SJCRH30 (cell line): Measurements from ENCODE around the gene SGPP1. TPM values are rescaled to one million over a fixed set of nuclear protein-coding genes. Genes with fewer than 3 reads are reported as not detected.
A peak's percentile ranks its signal among the peaks of the same experiment; 100 is the strongest.
"Not testable (repeated sequence)": the region's sequence is repeated elsewhere in the genome, so short reads cannot be mapped to it uniquely, and the experiment has no call there.

ENCODE experiments used
- DNase-seq, 2 experiments: peaks; one replicate each; pipeline ENCODE4 v3.0.0-alpha.2; 2015 to 2020
- H3K27ac ChIP-seq: fragments of 250-450 bp; sonication (Bioruptor Pico); 2 replicates; pipeline ENCODE4 v1.5.1; 2020; ENCODE audit warnings: mild to moderate bottlenecking, moderate library complexity
- H3K27me3 ChIP-seq: fragments of 250-450 bp; sonication (Bioruptor Pico); 2 replicates; pipeline ENCODE4 v1.5.1; 2020; ENCODE audit warnings: mild to moderate bottlenecking, moderate library complexity
- H3K36me3 ChIP-seq: fragments of 250-450 bp; sonication (Bioruptor Pico); 2 replicates; pipeline ENCODE4 v1.5.1; 2020; ENCODE audit warnings: mild to moderate bottlenecking, moderate library complexity
- H3K4me1 ChIP-seq: fragments of 250-450 bp; sonication (Bioruptor Pico); 2 replicates; pipeline ENCODE4 v1.5.1; 2020; ENCODE audit warnings: mild to moderate bottlenecking, moderate library complexity
- H3K4me3 ChIP-seq: fragments of 250-450 bp; sonication (Bioruptor Pico); 2 replicates; pipeline ENCODE4 v1.5.1; 2020; ENCODE audit warnings: mild to moderate bottlenecking, moderate library complexity
- H3K9me3 ChIP-seq: fragments of 250-450 bp; sonication (Bioruptor Pico); replicated peaks from 2 replicates; pipeline ENCODE4 v1.5.1; 2020; ENCODE audit warnings: mild to moderate bottlenecking, moderate library complexity
- total RNA-seq: library from RNA; depleted of rRNA; stranded (reverse); fragments of >200 nt; shearing (Covaris generic); gene quantifications from 2 replicates; pipeline ENCODE4 v1.2.3, GENCODE V29; 2014

SGPP1 gene
- total RNA-seq, 1 experiment from 2014 or later = 22.5 TPM

- no peak for DNase-seq
- no peaks in the 10 kb centered on the region for H3K9me3 ChIP-seq
- H3K36me3 ChIP-seq = no peaks in the 10 kb centered on the region
- peaks cover 23% of the 10 kb centered on the region for H3K4me1 ChIP-seq
- H3K27ac ChIP-seq = no peak overlapping the region
- no peaks in the 10 kb centered on the region for H3K27me3 ChIP-seq
- no peak overlapping the region for H3K4me3 ChIP-seq
These were observed 54.6 kb downstream of the SGPP1 start for GRCh38 chr14:63673255-63673654.

- H3K27ac ChIP-seq = no peak overlapping the region
- peaks cover 18% of the 10 kb centered on the region for H3K4me1 ChIP-seq
- no peaks in the 10 kb centered on the region for H3K9me3 ChIP-seq
- no peaks in the 10 kb centered on the region for H3K27me3 ChIP-seq
- no peak overlapping the region for H3K4me3 ChIP-seq
- no peaks in the 10 kb centered on the region for H3K36me3 ChIP-seq
- peak; percentile 25 to 62 for DNase-seq
These were observed 55.3 kb downstream of the SGPP1 start for GRCh38 chr14:63672417-63673180.

GRCh38 chr14:63671987-63672386 is 55.9 kb downstream of the SGPP1 start:
- Histone ChIP-seq H3K9me3 (no peaks in the 10 kb centered on the region), H3K27ac (no peak overlapping the region), H3K27me3 (no peaks in the 10 kb centered on the region), H3K4me1 (peaks cover 14% of the 10 kb centered on the region), H3K36me3 (no peaks in the 10 kb centered on the region), H3K4me3 (no peak overlapping the region)
- no peak for DNase-seq

GRCh38 chr14:63670692-63671091 is 57.2 kb downstream of the SGPP1 start:
- no peak for DNase-seq
- H3K4me3 ChIP-seq = no peak overlapping the region
- H3K36me3 ChIP-seq = no peaks in the 10 kb centered on the region
- no peak overlapping the region for H3K27ac ChIP-seq
- no peaks in the 10 kb centered on the region for H3K27me3 ChIP-seq
- no peaks in the 10 kb centered on the region for H3K9me3 ChIP-seq
- H3K4me1 ChIP-seq = peaks cover 14% of the 10 kb centered on the region

GRCh38 chr14:63666335-63666734 is 61.5 kb downstream of the SGPP1 start:
- Histone ChIP-seq H3K36me3 (no peaks in the 10 kb centered on the region), H3K4me3 (no peak overlapping the region), H3K27ac (no peak overlapping the region), H3K27me3 (no peaks in the 10 kb centered on the region), H3K9me3 (no peaks in the 10 kb centered on the region), H3K4me1 (no peaks in the 10 kb centered on the region)
- DNase-seq = no peak

GRCh38 chr14:63663428-63664341 is 64.2 kb downstream of the SGPP1 start:
- H3K4me1 ChIP-seq = no peaks in the 10 kb centered on the region
- DNase-seq = no peak
- no peaks in the 10 kb centered on the region for H3K9me3 ChIP-seq
- no peaks in the 10 kb centered on the region for H3K27me3 ChIP-seq
- no peaks in the 10 kb centered on the region for H3K36me3 ChIP-seq
- no peak overlapping the region for H3K27ac ChIP-seq
- no peak overlapping the region for H3K4me3 ChIP-seq

- H3K4me1 ChIP-seq = no peaks in the 10 kb centered on the region
- no peaks in the 10 kb centered on the region for H3K9me3 ChIP-seq
- H3K36me3 ChIP-seq = no peaks in the 10 kb centered on the region
- no peaks in the 10 kb centered on the region for H3K27me3 ChIP-seq
- H3K27ac ChIP-seq = no peak overlapping the region
- DNase-seq = no peak
- no peak overlapping the region for H3K4me3 ChIP-seq
These were observed 65.1 kb downstream of the SGPP1 start for GRCh38 chr14:63662776-63663175.

- H3K4me1 ChIP-seq, H3K27ac ChIP-seq, H3K36me3 ChIP-seq, DNase-seq, H3K27me3 ChIP-seq, H3K4me3 ChIP-seq, H3K9me3 ChIP-seq: not testable (repeated sequence)
These were observed 66.0 kb downstream of the SGPP1 start for GRCh38 chr14:63661881-63662280.

GRCh38 chr14:63659726-63660125 is 68.1 kb downstream of the SGPP1 start:
- Histone ChIP-seq H3K27me3 (no peaks in the 10 kb centered on the region), H3K27ac (peak overlapping the region; percentile 42), H3K4me1 (no peaks in the 10 kb centered on the region), H3K36me3 (no peaks in the 10 kb centered on the region), H3K4me3 (no peak overlapping the region), H3K9me3 (no peaks in the 10 kb centered on the region)
- DNase-seq = peak; percentile 51 to 74

GRCh38 chr14:63656194-63656593 is 71.7 kb downstream of the SGPP1 start:
- Histone ChIP-seq H3K36me3 (no peaks in the 10 kb centered on the region), H3K27me3 (no peaks in the 10 kb centered on the region), H3K27ac (no peak overlapping the region), H3K4me3 (no peak overlapping the region), H3K9me3 (no peaks in the 10 kb centered on the region), H3K4me1 (no peaks in the 10 kb centered on the region)
- DNase-seq = no peak

GRCh38 chr14:63654936-63655335 is 72.9 kb downstream of the SGPP1 start:
- no peaks in the 10 kb centered on the region for H3K9me3 ChIP-seq
- H3K4me3 ChIP-seq = no peak overlapping the region
- no peaks in the 10 kb centered on the region for H3K4me1 ChIP-seq
- no peak overlapping the region for H3K27ac ChIP-seq
- H3K36me3 ChIP-seq = no peaks in the 10 kb centered on the region
- no peak for DNase-seq
- H3K27me3 ChIP-seq = no peaks in the 10 kb centered on the region

- no peak for DNase-seq
- H3K27ac ChIP-seq = no peak overlapping the region
- no peaks in the 10 kb centered on the region for H3K9me3 ChIP-seq
- H3K36me3 ChIP-seq = no peaks in the 10 kb centered on the region
- H3K4me1 ChIP-seq = no peaks in the 10 kb centered on the region
- H3K27me3 ChIP-seq = no peaks in the 10 kb centered on the region
- H3K4me3 ChIP-seq = no peak overlapping the region
These were observed 73.5 kb downstream of the SGPP1 start for GRCh38 chr14:63654346-63654745.

GRCh38 chr14:63652406-63652805 is 75.5 kb downstream of the SGPP1 start:
- DNase-seq = no peak
- no peak overlapping the region for H3K27ac ChIP-seq
- H3K4me3 ChIP-seq = no peak overlapping the region
- H3K9me3 ChIP-seq = no peaks in the 10 kb centered on the region
- H3K4me1 ChIP-seq = no peaks in the 10 kb centered on the region
- H3K27me3 ChIP-seq = no peaks in the 10 kb centered on the region
- no peaks in the 10 kb centered on the region for H3K36me3 ChIP-seq

GRCh38 chr14:63650256-63650952 is 77.5 kb downstream of the SGPP1 start:
- Histone ChIP-seq H3K4me3 (no peak overlapping the region), H3K27me3 (no peaks in the 10 kb centered on the region), H3K4me1 (no peaks in the 10 kb centered on the region), H3K36me3 (no peaks in the 10 kb centered on the region), H3K9me3 (no peaks in the 10 kb centered on the region), H3K27ac (no peak overlapping the region)
- DNase-seq = no peak
